AG09309 (cell line): ENCODE results near the gene ANKRD44.

Source experiments
- DNase-seq: peaks from one replicate; pipeline ENCODE4 v3.0.0-alpha.2; 2010; ENCODE audit warnings: low read depth
- H3K4me3 ChIP-seq: 2 replicates; pipeline ENCODE4 v1.5.1; 2011; ENCODE audit warnings: mild to moderate bottlenecking, low read depth, low read length, moderate library complexity; ENCODE audit not compliant: control insufficient read depth
- CTCF ChIP-seq: IDR thresholded peaks from 2 replicates; pipeline ENCODE4 v1.5.1; 2011; ENCODE audit warnings: mild to moderate bottlenecking, low read depth, low read length, inconsistent platforms; ENCODE audit not compliant: insufficient read depth, control insufficient read depth; ENCODE audit errors: missing control alignments

ANKRD44 gene

DNA sequence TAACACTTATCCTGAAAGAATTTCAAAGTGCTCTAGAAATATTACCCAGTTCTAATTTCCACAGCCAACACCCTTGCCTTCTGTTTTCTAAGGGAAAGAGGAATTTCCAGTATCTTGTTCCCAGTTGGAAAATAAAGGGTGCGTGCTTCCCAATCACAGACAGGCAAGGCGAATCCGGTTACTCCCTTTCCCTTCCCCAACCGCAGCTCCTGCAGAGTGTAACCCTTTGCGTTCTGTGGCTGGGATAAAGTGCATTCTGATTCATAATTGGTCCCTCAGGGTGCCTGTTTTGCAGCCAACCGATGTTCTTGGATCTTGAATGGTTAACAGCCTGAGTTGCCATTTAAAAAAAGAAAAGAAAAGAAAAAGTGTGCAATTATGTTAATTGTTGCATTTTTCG is 343.5 kb downstream of the ANKRD44 start:
- peak overlapping the region; percentile 29 for H3K4me3 ChIP-seq
- DNase-seq = no peak
- TF ChIP-seq CTCF = no peak

- TF ChIP-seq CTCF = no peak
- no peak overlapping the region for H3K4me3 ChIP-seq
- DNase-seq = no peak
Observed at GRCh38 chr2:196966061-196966460, 344.5 kb downstream of the ANKRD44 start.

DNA sequence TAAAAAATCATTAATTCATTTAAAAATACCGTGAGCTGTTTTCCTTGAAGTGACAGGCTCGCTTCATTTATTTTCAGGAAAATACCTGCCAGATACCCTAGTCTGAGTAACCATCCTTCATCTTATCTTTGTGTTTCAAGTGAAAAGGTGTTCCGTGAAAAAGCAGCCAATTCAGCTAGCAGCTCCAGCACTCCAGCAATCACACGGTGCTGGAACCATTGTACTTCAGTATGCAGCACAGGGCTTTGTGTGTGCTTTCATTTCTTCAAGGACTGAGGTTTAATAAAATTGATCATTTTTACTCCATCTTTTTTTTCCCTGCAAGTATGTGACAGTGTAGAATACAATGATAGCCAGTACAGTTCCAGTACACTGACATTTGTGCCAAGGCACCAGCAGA is 344.9 kb downstream of the ANKRD44 start:
- H3K4me3 ChIP-seq = no peak overlapping the region
- TF ChIP-seq CTCF = no peak
- no peak for DNase-seq

DNA sequence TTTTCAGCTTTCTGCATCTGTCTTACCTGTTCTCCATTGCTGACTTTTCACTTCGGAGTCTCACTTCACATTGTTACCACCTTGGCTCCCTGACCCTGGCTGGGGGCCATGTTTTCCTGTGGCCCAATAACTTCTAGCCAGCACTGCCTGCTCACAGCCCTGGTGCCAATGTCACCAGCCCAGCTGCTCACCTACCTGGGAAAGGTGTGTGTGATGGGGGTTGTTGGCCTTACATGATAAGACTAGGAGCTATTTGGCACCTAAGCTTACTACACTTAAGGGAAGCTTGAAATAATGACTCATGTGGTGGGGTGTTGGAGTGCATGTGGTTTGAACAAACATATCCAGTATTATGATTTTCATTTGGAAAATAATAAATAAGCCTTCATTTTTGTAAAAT is 346.6 kb downstream of the ANKRD44 start:
- TF ChIP-seq CTCF = no peak
- no peak for DNase-seq
- no peak overlapping the region for H3K4me3 ChIP-seq

DNA sequence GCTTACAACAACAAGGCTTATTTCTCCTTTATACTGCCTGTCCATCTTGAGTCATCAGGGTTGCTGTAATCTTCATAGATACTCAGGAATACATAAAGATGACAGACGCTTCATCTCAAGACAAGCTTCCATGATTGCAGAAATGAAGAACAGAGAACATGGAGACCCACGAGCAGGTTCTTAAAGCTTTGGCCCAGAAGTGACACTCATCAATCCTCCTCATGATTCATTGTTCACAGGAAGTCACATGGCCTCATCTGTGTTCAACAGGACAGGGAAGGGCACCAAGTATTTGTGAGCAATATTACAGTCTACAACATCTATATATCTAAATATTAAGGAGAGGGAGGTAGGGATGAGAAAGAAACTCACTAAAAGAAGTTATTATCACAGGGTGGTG is 347.5 kb downstream of the ANKRD44 start:
- TF ChIP-seq CTCF = no peak
- no peak for DNase-seq
- H3K4me3 ChIP-seq = no peak overlapping the region

DNA sequence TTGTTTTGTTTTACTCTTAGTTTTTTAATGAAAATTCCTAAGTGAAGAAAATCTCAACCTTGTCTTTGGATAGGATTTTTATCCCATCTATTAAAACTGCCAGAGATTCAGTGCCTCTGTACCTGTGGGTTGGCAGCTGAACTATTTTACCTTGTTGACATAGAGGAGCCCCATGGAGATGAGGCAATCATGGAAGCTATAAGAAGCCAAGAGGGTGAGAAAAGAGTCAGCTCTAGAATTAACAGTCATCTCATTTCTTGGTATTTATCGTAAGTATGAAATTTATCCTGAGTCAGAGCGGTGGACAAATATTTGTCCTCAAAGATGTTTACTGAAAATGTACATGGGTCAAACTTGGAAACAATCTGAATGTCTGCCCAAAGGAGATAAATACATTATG is 348.3 kb downstream of the ANKRD44 start:
- no peak overlapping the region for H3K4me3 ChIP-seq
- no peak for DNase-seq
- TF ChIP-seq CTCF = no peak

DNA sequence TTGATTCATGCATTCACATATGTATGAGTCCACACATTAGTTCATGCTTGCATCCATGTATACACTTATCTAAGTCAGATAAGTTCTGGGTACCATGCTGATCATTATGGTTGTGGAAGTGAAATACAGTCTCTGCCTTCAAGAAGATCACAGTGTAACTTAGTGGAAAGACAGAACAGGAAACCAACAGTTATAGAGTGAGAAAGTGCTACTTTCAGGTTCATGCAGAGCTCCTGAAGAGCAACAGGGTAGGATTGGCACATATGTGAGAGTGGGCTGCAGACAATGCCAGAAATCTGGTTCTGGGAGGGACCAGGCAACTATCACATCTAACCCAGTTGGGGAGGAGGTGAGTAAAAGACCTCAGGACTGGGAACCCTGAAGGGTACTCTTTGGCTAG is 348.7 kb downstream of the ANKRD44 start:
- H3K4me3 ChIP-seq = no peak overlapping the region
- DNase-seq = no peak
- no peak for TF ChIP-seq CTCF
